GM12878 (cell line): ENCODE results near the gene SETBP1. TPM values are rescaled to one million over a fixed set of nuclear protein-coding genes. Genes with fewer than 3 reads are reported as not detected.

Experiments used
- CEBPZ ChIP-seq: fragments of 150-350 bp; IDR thresholded peaks from 2 replicates; pipeline ENCODE4 v1.6.1; 2016; ENCODE audit warnings: low read depth, low read length
- CHD4 ChIP-seq: fragments of 200-600 bp; sonication (generic); IDR thresholded peaks from 2 replicates; pipeline ENCODE4 v1.6.1; 2016; ENCODE audit warnings: mild to moderate bottlenecking
- CUX1 ChIP-seq: IDR thresholded peaks from 2 replicates; pipeline ENCODE4 v1.6.1; 2012; ENCODE audit warnings: improper control_type of control experiment, low read depth, low read length; ENCODE audit not compliant: insufficient replicate concordance
- EZH2 ChIP-seq: IDR thresholded peaks from 2 replicates; pipeline ENCODE4 v1.6.1; 2012; ENCODE audit warnings: low read depth, mild to moderate bottlenecking, control low read depth, inconsistent platforms, low read length, borderline replicate concordance; ENCODE audit not compliant: control insufficient read depth
- MLLT1 ChIP-seq: fragments of 450-650 bp; IDR thresholded peaks from 2 replicates; pipeline ENCODE4 v1.6.1; 2016; ENCODE audit warnings: mild to moderate bottlenecking
- MTA3 ChIP-seq: IDR thresholded peaks from 2 replicates; pipeline ENCODE4 v1.6.1; 2012; ENCODE audit warnings: low read length, inconsistent platforms, borderline replicate concordance
- MYB ChIP-seq: fragments of 150-350 bp; IDR thresholded peaks from 2 replicates; pipeline ENCODE4 v1.6.1; 2014; ENCODE audit warnings: mild to moderate bottlenecking, low read depth, low read length, borderline replicate concordance
- NFYB ChIP-seq: IDR thresholded peaks from 2 replicates; pipeline ENCODE4 v1.6.1; 2011; ENCODE audit warnings: low read depth, mild to moderate bottlenecking, low read length, improper control_type of control experiment, moderate library complexity; ENCODE audit not compliant: insufficient read depth
- PBX3 ChIP-seq: IDR thresholded peaks from 2 replicates; pipeline ENCODE4 v1.6.1; 2011; ENCODE audit warnings: mild to moderate bottlenecking, low read depth, low read length, moderate library complexity; ENCODE audit not compliant: insufficient replicate concordance
- RBBP5 ChIP-seq: fragments of 200-600 bp; sonication (generic); conservative IDR thresholded peaks from 2 replicates; pipeline ENCODE4 v1.6.1; 2016
- RELA ChIP-seq: fragments of 450-650 bp; IDR thresholded peaks from 2 replicates; pipeline ENCODE4 v1.8.0; 2014; ENCODE audit warnings: borderline replicate concordance; ENCODE audit not compliant: partially characterized antibody
- SMAD1 ChIP-seq: fragments of 450-650 bp; IDR thresholded peaks from 2 replicates; pipeline ENCODE4 v1.6.1; 2018; ENCODE audit warnings: mild to moderate bottlenecking, low read depth; ENCODE audit not compliant: partially characterized antibody
- SMC3 ChIP-seq: IDR thresholded peaks from 2 replicates; pipeline ENCODE4 v1.6.1; 2011; ENCODE audit warnings: low read length, improper control_type of control experiment, borderline replicate concordance
- SUPT20H ChIP-seq: IDR thresholded peaks from 2 replicates; pipeline ENCODE4 v1.6.1; 2011; ENCODE audit warnings: low read depth, mild to moderate bottlenecking, low read length, moderate library complexity, borderline replicate concordance; ENCODE audit not compliant: control insufficient read depth
- ZBED1 ChIP-seq: IDR thresholded peaks from 2 replicates; pipeline ENCODE4 v1.6.1; 2016; ENCODE audit warnings: borderline replicate concordance
- polyA plus RNA-seq, 11 experiments: library from polyadenylated mRNA; depleted of rRNA in 4 of 11; unstranded in 6 of 11; stranded (reverse) in 5 of 11; fragments of >200 nt; fragmentation: Nextera tagmentation in 4 of 11; fragmentation: Illumina TruSeq in 1 of 11; extraction: Ambion mirVana in 4 of 11; extraction: Trizol in 1 of 11; gene quantifications; 1 replicate in 1 of 11; 2 replicates in 10 of 11; pipeline versions ENCODE4 v1.2.1 to v1.2.3, GENCODE V29; 2011 to 2016; ENCODE audit warnings: inconsistent platforms in 2 of 11, missing spikeins in 2 of 11, low read depth in 1 of 11
- total RNA-seq, 4 experiments: library from RNA; depleted of rRNA in 3 of 4; stranded (reverse); fragments of >200 nt in 3 of 4; fragmentation: Illumina TruSeq in 1 of 4; extraction: Trizol in 1 of 4; gene quantifications; 2 replicates each; pipeline versions ENCODE4 v1.2.1 to v1.2.3, GENCODE V29; 2013 to 2021

SETBP1 gene
- total and polyA plus RNA-seq, 10 of the 15 experiments (the other 5 are each of a cell fraction or from before 2014, with no cell fraction given): 0.99 to 29.7 (median 8.3) TPM

- TF ChIP-seq CUX1: no peak
- TF ChIP-seq PBX3: peak; percentile 67
- no peak for TF ChIP-seq SUPT20H
- peak; percentile 77; the same call in 1 of the 2 replicates for TF ChIP-seq MTA3
- TF ChIP-seq SMC3: no peak
- no peak for TF ChIP-seq RBBP5
- TF ChIP-seq MYB: no peak
- no peak for TF ChIP-seq EZH2
- TF ChIP-seq NFYB: no peak
- no peak for TF ChIP-seq CEBPZ
- TF ChIP-seq MLLT1: no peak; the same call in 1 of the 2 replicates
- TF ChIP-seq CHD4: no peak
- no peak for TF ChIP-seq SMAD1
- no peak for TF ChIP-seq RELA
- no peak for TF ChIP-seq ZBED1
Observed at GRCh38 chr18:44709307-44710126, 28.8 kb downstream of the SETBP1 start (continued).
